NCI-H2227 (cell line): Measurements from ENCODE around the gene FRY.
A peak's percentile ranks its signal among the peaks of the same experiment; 100 is the strongest.
"Not testable (repeated sequence)": the region's sequence is repeated elsewhere in the genome, so short reads cannot be mapped to it uniquely, and the experiment has no call there.

Experiments used
- DNase-seq: peaks from one replicate; lab custom pipeline; 2025; ENCODE audit not compliant: unreplicated experiment; lab: John Stamatoyannopoulos, UW

FRY gene

DNA sequence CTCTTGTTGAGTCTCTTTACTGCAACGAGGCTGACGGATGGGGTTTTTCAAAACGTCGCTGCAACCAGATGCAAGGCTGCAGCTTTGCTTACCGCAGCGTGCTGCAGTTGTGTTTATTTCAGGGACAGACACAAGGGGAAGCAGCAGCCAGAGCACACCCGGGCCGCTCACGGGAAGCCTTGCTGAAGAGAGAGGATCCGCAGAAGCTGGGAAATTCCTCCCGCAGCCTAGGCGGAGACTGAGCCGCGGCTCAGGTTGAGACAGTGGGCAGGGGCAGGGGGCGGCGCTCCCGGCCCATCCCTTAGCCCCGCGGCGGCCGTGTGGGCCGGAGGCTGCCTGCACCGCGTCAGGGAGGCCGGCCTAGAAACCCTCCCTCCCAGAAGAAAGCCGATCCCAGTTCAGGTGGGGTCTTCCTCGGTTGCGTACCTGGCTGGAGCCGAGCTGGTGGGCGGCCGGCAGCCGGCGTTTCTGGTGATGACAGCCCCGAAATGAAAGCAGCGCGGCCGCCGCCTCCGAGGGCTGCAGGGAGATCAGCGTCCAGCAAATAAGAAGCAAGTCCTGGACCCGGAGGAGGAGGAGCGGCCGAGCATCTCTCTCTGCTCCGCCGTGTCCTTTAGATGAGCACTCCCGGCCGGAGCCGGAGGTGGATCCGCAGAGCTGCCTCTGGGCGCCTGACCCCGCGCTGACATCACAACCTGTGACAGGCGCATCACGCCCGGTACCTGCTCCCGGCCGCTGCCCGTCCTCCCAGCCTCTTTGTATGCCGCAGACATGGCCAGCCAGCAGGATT is at the start of gene FRY:
TSS of gene FRY (plus strand) at position 750 of the 790 bp plus-strand sequence. CDS start at position 772, 22 bp downstream.
- peak; percentile 56 for DNase-seq

DNA sequence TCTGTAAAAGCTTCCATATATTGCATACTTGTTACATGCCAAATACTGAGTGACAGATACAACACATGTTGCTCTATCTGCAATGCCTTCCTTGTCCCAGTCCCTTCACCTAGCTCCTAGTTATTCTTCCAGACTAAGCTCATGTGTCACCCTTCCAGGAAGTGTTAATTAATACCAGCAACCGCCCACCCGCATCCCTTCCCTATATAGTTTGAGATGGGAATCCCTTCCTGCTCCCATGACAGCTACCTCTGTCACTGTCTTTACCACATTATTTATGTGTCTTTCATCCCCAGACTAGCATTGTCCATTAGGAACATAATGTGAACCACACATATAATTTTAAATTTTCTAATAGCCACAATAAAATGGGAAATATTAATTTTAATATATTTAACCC is 49.5 kb upstream of the FRY start:
- DNase-seq, result no peak

DNA sequence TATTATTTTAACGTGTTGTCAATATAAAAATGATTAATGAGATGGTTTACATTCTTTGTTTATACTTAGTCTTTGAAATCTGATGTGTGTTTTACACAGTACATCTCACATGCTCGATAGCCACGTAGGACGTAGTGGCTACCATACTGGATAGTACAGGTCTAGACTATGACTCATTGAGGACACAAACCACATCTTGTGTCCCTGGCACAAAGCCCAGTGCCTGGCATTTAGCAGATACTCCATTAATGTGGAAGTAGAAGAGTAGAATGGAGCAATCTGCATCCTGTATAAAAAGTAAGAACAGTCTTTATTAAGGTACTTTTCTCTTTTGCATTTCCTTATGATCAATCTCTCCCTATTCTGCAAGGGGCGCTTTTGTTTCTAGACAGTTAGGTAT is 49.0 kb upstream of the FRY start:
- DNase-seq, result no peak

DNA sequence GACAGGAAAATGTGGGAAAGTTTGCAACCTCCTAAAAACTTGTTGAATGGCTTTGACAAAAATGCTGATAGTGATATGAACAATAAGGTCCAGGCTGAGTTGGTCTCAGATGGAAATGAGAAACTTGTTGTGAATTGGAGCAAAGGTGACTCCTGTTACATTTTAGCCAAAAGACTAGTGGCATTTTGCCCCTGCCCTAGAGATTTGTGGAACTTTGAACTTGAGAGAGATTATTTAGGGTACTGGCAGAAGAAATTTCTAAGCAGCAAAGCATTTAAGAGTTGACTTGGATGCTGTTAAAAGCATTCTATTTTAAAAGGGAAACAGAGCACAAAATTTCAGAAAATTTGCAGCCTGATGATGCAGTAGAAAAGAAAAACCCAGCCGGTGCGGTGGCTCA is 47.9 kb upstream of the FRY start:
- not testable (repeated sequence) for DNase-seq

DNA sequence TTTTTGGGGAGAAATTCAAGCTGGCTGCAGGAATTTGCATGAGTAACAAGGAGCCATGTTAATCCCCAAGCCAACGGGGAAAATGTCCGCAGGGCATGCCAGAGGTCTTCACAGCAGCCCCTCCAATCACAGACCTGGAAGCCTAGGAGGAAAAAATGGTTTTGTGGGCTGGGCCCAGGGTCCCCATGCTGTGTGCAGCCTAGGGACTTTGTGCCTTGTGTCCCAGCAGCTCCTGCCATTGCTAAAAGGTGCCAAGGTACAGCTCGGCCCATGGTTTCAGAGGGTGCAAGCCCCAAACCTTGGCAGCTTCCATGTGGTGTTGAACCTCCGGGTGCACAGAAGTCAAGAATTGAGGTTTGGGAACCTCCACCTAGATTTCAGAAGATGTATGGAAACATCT is 47.2 kb upstream of the FRY start:
- not testable (repeated sequence) for DNase-seq

- DNase-seq, result peak; percentile 1
Measured at GRCh38 chr13:31986676-31987470, 44.7 kb upstream of the FRY start.

GRCh38 chr13:31987535-31988170 is 43.9 kb upstream of the FRY start:
- no peak for DNase-seq

- not testable (repeated sequence) for DNase-seq
Measured at GRCh38 chr13:31994367-31994766, 37.2 kb upstream of the FRY start.

GRCh38 chr13:31996601-31997000 is 35.0 kb upstream of the FRY start:
- no peak for DNase-seq

DNA sequence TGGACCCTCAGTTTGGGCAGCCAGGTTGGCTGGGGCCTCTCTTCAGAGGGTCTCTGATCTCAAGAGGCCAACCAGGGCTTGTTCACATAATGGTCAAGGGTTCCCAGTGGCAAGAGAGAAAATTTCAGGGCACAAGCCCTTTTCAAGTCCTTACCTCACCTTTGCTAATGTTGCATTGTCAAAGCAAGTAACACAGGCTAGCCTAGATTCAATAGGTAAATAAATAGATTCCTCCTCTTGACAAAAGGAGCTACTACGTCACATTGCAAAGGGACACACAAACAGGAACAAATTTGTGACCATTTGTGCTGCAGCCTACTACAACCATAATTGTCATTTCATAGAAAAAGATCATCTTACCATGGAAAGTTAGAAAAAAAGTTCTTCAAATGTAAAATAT is 33.9 kb upstream of the FRY start:
- DNase-seq, result no peak

- DNase-seq, result no peak
Measured at GRCh38 chr13:31998131-31998530, 33.4 kb upstream of the FRY start.

DNA sequence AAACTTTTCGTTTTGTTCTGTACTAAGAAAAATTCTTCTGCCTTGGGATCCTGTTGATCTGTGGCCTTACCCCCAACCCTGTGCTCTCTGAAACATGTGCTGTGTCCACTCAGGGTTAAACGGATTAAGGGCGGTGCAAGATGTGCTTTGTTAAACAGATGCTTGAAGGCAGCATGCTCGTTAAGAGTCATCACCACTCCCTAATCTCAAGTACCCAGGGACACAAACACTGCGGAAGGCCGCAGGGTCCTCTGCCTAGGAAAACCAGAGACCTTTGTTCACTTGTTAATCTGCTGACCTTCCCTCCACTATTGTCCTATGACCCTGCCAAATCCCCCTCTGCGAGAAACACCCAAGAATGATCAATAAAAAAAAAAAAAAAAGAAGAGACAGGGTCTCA is 30.8 kb upstream of the FRY start:
- DNase-seq, result not testable (repeated sequence)

GRCh38 chr13:32001154-32001768 is 30.3 kb upstream of the FRY start:
- DNase-seq, result no peak

GRCh38 chr13:32001769-32002168 is 29.8 kb upstream of the FRY start:
- DNase-seq, result no peak

GRCh38 chr13:32002873-32003272 is 28.7 kb upstream of the FRY start:
- no peak for DNase-seq

GRCh38 chr13:32007494-32007893 is 24.1 kb upstream of the FRY start:
- DNase-seq, result peak; percentile 4

GRCh38 chr13:32008518-32009175 is 22.9 kb upstream of the FRY start:
- DNase-seq, result peak; percentile 16

DNA sequence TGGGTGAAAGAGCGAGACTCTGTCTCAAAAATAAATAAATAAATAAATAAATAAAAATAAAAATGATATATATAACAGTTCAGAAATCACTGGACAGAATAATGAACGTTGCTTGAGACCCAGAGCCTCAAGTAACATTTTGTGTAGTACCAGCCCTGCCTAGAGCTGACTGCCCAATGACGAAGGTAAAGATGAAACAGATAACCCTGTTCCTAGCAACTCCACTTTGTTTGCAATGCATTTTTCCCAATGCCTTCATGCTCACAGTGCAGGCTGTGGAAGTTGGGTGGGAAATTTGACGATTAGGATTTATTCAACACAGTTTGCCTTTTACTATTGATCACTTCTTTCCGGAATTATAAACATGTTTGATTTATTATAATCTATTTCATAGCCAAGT is 22.2 kb upstream of the FRY start:
- DNase-seq, result no peak

- no peak for DNase-seq
Measured at GRCh38 chr13:32010136-32010535, 21.4 kb upstream of the FRY start.

DNA sequence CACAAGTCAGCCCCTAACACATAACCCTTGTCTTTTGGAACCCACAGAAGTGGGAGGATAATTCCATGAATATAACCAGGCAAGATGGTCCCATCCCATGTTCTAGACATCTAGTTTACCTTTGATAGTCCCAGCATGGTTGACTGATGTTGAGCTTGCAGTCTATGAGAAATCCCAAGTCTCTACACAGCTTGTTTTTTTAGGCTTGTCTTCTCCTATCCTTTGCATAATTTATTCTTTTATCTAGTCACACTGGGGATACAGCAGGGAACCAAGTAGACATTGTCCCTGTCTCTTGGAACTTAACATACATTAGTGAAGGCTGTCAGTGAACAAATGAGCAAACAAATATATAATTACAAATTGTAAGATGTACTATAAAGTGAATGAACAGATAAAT is 19.6 kb upstream of the FRY start:
- DNase-seq, result no peak

GRCh38 chr13:32013181-32013580 is 18.4 kb upstream of the FRY start:
- no peak for DNase-seq
